Endodermal cell (in vitro differentiated cells): ENCODE results near the gene MCTP1. TPM values are rescaled to one million over a fixed set of nuclear protein-coding genes. Genes with fewer than 3 reads are reported as not detected.

ENCODE experiments used
- DNase-seq: peaks from one replicate; pipeline ENCODE4 v3.0.0-alpha.2; 2017
- H3K27ac ChIP-seq: 2 replicates; pipeline ENCODE4 v1.5.1; 2013; ENCODE audit warnings: mild to moderate bottlenecking, low read depth, low read length, moderate library complexity
- H3K27me3 ChIP-seq: 2 replicates; pipeline ENCODE4 v1.6.1; 2013; ENCODE audit warnings: mild to moderate bottlenecking, low read length, moderate library complexity; ENCODE audit not compliant: insufficient read depth, control insufficient read depth, poor library complexity, severe bottlenecking
- H3K36me3 ChIP-seq: 2 replicates; pipeline ENCODE4 v1.7.0; 2013; ENCODE audit warnings: mild to moderate bottlenecking, low read length, moderate library complexity; ENCODE audit not compliant: control insufficient read depth, insufficient read depth
- H3K4me1 ChIP-seq: one replicate; pipeline ENCODE4 v1.7.0; 2013; ENCODE audit warnings: low read length; ENCODE audit not compliant: control insufficient read depth, insufficient read depth
- H3K4me3 ChIP-seq: 2 replicates; pipeline ENCODE4 v1.5.1; 2013; ENCODE audit warnings: mild to moderate bottlenecking, low read length, moderate library complexity
- H3K9ac ChIP-seq: 2 replicates; pipeline ENCODE4 v1.6.1; 2013; ENCODE audit warnings: mild to moderate bottlenecking, low read length, moderate library complexity; ENCODE audit not compliant: poor library complexity, severe bottlenecking; ENCODE audit errors: extremely low read depth
- H3K9me3 ChIP-seq: 2 replicates; pipeline ENCODE4 v1.6.1; 2013; ENCODE audit warnings: mild to moderate bottlenecking, low read length, moderate library complexity; ENCODE audit not compliant: control insufficient read depth
- H3K27ac Mint-ChIP-seq: 2 replicates; pipeline ENCODE4 v1.8.0; 2020; ENCODE audit warnings: mixed read lengths
- H3K27me3 Mint-ChIP-seq: 2 replicates; pipeline ENCODE4 v1.8.0; 2021; ENCODE audit warnings: mild to moderate bottlenecking, mixed read lengths; ENCODE audit not compliant: insufficient read depth
- H3K36me3 Mint-ChIP-seq: 2 replicates; pipeline ENCODE4 v1.8.0; 2020; ENCODE audit warnings: low read depth, mixed read lengths
- H3K4me1 Mint-ChIP-seq: 2 replicates; pipeline ENCODE4 v1.8.0; 2020; ENCODE audit warnings: mixed read lengths
- H3K4me3 Mint-ChIP-seq: 2 replicates; pipeline ENCODE4 v1.8.0; 2020; ENCODE audit warnings: mild to moderate bottlenecking, moderate library complexity, mixed read lengths
- H3K9me3 Mint-ChIP-seq: 2 replicates; pipeline ENCODE4 v1.8.0; 2020; ENCODE audit warnings: mild to moderate bottlenecking, mixed read lengths
- CTCF ChIP-seq: fragments of 200-600 bp; sonication (generic); conservative IDR thresholded peaks from 2 replicates; pipeline ENCODE4 v1.5.0; 2021; ENCODE audit warnings: antibody characterized with exemption, mild to moderate bottlenecking
- WGBS, 2 experiments: methylation state at CpG; one replicate each; pipeline versions ENCODE4 v1.1.5 to v1.1.7; 2013; ENCODE audit warnings: missing lambda C conversion rate in 2 of 2, mixed read lengths in 1 of 2; ENCODE audit not compliant: insufficient coverage in 1 of 2, insufficient read length in 1 of 2; 5-methylcytosine and 5-hydroxymethylcytosine counted together
- total RNA-seq, 2 donors: library from RNA; stranded (reverse); fragmentation: NEBNext Ultra II Directional in 1 of 2; extraction: Animal tissue kit (Norgen Biotek cat#: 25700) in 1 of 2; gene quantifications; 2 replicates in 1 of 2; 3 replicates in 1 of 2; pipeline ENCODE4 v1.2.1, GENCODE V29; 2021

The MCTP1 gene
- total RNA-seq, 2 donors from 2014 or later = 0.71 to 3.7 TPM

- no peak for DNase-seq
- Mint-ChIP-seq H3K27me3 (no peaks in the 10 kb centered on the region), H3K9me3 (no peaks in the 10 kb centered on the region), H3K27ac (no peak overlapping the region), H3K36me3 (peaks cover 17% of the 10 kb centered on the region), H3K4me1 (peaks cover 1% of the 10 kb centered on the region), H3K4me3 (no peak overlapping the region)
- peaks cover 38% of the 10 kb centered on the region for H3K36me3 ChIP-seq
- no peak overlapping the region for H3K9ac ChIP-seq
- no peak overlapping the region for H3K4me3 ChIP-seq
- H3K9me3 ChIP-seq = no peaks in the 10 kb centered on the region
- 63% methylated on average over 1 of the region's 1 CpG; no CpG with 5 or more reads in 1 of the 2 experiments for WGBS, 2 experiments
- H3K4me1 ChIP-seq = no peaks in the 10 kb centered on the region
- no peak overlapping the region for H3K27ac ChIP-seq
- no peaks in the 10 kb centered on the region for H3K27me3 ChIP-seq
- no peak for TF ChIP-seq CTCF
Measured at GRCh38 chr5:94674490-94675382, 610.2 kb downstream of the MCTP1 start.

GRCh38 chr5:94672746-94673145 lies 612.1 kb downstream of the MCTP1 start:
- 100% methylated on average over 1 of the region's 1 CpG for WGBS, 2 experiments
- no peak overlapping the region for H3K27ac Mint-ChIP-seq

GRCh38 chr5:94670726-94671125 lies 614.2 kb downstream of the MCTP1 start:
- Mint-ChIP-seq H3K27me3 (no peaks in the 10 kb centered on the region), H3K9me3 (no peaks in the 10 kb centered on the region), H3K27ac (no peak overlapping the region), H3K4me1 (peaks cover 1% of the 10 kb centered on the region), H3K4me3 (no peak overlapping the region), H3K36me3 (peaks cover 16% of the 10 kb centered on the region)
- no peaks in the 10 kb centered on the region for H3K27me3 ChIP-seq
- no peaks in the 10 kb centered on the region for H3K4me1 ChIP-seq
- no peak overlapping the region for H3K9ac ChIP-seq
- H3K4me3 ChIP-seq = no peak overlapping the region
- no peak for TF ChIP-seq CTCF
- no peaks in the 10 kb centered on the region for H3K9me3 ChIP-seq
- no CpG with 5 or more reads among the region's 1 CpG for WGBS, 2 experiments
- no peak overlapping the region for H3K27ac ChIP-seq
- peaks cover 48% of the 10 kb centered on the region for H3K36me3 ChIP-seq
- no peak for DNase-seq

More at GRCh38 chr5:94672746-94673145, 612.1 kb downstream of the MCTP1 start:
- no peaks in the 10 kb centered on the region for H3K27me3 ChIP-seq
- H3K27ac ChIP-seq = no peak overlapping the region
- no peak for DNase-seq
- no peaks in the 10 kb centered on the region for H3K9me3 Mint-ChIP-seq
- no peak overlapping the region for H3K4me3 Mint-ChIP-seq
- no peak overlapping the region for H3K4me3 ChIP-seq
- H3K9me3 ChIP-seq = no peaks in the 10 kb centered on the region
- no peak for TF ChIP-seq CTCF
- H3K4me1 ChIP-seq = no peaks in the 10 kb centered on the region
- peaks cover 1% of the 10 kb centered on the region for H3K4me1 Mint-ChIP-seq
- peaks cover 44% of the 10 kb centered on the region for H3K36me3 ChIP-seq
- H3K9ac ChIP-seq = no peak overlapping the region
- peaks cover 14% of the 10 kb centered on the region for H3K36me3 Mint-ChIP-seq
- H3K27me3 Mint-ChIP-seq = no peaks in the 10 kb centered on the region
